ENCODE measurements around the gene NXPH3.

DNA sequence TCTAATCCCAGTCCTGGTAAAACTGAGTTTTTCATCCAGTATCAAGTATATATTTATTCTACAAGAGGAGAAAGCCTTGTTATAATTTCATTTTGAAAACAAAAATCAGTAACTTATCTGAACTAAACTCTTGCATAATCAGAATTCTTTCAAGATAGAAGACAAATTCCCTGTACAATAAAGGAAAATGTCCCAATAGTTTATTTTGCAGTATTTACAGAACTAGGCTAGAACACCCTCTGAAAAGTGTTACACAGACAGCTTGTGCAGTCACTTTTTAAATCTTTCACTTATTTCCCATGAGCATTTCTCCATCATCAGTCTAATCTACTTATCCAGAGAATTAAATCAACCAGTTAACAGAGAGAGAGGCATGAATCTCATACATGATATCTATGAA is 53.8 kb downstream of the NXPH3 start:
- TF ChIP-seq, protein P1, sequence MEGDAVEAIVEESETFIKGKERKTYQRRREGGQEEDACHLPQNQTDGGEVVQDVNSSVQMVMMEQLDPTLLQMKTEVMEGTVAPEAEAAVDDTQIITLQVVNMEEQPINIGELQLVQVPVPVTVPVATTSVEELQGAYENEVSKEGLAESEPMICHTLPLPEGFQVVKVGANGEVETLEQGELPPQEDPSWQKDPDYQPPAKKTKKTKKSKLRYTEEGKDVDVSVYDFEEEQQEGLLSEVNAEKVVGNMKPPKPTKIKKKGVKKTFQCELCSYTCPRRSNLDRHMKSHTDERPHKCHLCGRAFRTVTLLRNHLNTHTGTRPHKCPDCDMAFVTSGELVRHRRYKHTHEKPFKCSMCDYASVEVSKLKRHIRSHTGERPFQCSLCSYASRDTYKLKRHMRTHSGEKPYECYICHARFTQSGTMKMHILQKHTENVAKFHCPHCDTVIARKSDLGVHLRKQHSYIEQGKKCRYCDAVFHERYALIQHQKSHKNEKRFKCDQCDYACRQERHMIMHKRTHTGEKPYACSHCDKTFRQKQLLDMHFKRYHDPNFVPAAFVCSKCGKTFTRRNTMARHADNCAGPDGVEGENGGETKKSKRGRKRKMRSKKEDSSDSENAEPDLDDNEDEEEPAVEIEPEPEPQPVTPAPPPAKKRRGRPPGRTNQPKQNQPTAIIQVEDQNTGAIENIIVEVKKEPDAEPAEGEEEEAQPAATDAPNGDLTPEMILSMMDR (IDR thresholded peaks at IDR 0.05; ENCODE audit: insufficient read depth, low read length), result no peak
- TF ChIP-seq SPI1 (IDR thresholded peaks at IDR 0.05; ENCODE audit: borderline replicate concordance, low read depth) (no peak), POLR2AphosphoS5 (IDR thresholded peaks at IDR 0.05; ENCODE audit: low read depth) (no peak), REST (IDR thresholded peaks at IDR 0.05; ENCODE audit: insufficient replicate concordance, low read depth) (no peak)

Data from HL-60 (cell line).